H1 (cell line): ENCODE measurements around the gene FAN1. TPM values are rescaled to one million over a fixed set of nuclear protein-coding genes. Genes with fewer than 3 reads are reported as not detected.

Source experiments
- CTCF ChIA-PET: fragments of 300-600 bp; sonication (Branson Sonifier 250); formaldehyde crosslinking; loops from one replicate; lab custom pipeline; 2021; ENCODE audit not compliant: partially characterized antibody; lab: Charles Lee
- POLR2A ChIA-PET: fragments of 300-600 bp; sonication (Branson Sonifier 250); formaldehyde crosslinking; loops from one replicate; lab custom pipeline; 2021; ENCODE audit warnings: inconsistent platforms; ENCODE audit not compliant: partially characterized antibody; lab: Charles Lee
- DNase-seq, 2 experiments: peaks; one replicate each; pipeline versions ENCODE4 v3.0.0 to v3.0.0-alpha.2; 2010 to 2022; ENCODE audit warnings: low spot score in 2 of 2, low read depth in 1 of 2, mixed read lengths in 1 of 2
- FAIRE-seq: peaks from 2 replicates; lab custom pipeline; 2011; peaks lifted over from hg19 to GRCh38; lab: Jason Lieb, UNC
- H2AFZ ChIP-seq: 2 replicates; pipeline ENCODE4 v1.8.1; 2012; ENCODE audit warnings: low read length, inconsistent platforms
- H2AK5ac ChIP-seq: 2 replicates; pipeline ENCODE4 v1.6.1; 2013; ENCODE audit warnings: low read depth, low read length
- H2BK120ac ChIP-seq: replicated peaks from 2 replicates; pipeline ENCODE3; 2013; ENCODE audit warnings: low read depth, low read length, inconsistent platforms
- H2BK12ac ChIP-seq: 2 replicates; pipeline ENCODE4 v1.6.1; 2013; ENCODE audit warnings: low read depth, low read length
- H2BK15ac ChIP-seq: 2 replicates; pipeline ENCODE4 v1.6.1; 2013; ENCODE audit warnings: low read length
- H2BK20ac ChIP-seq: 2 replicates; pipeline ENCODE4 v1.6.1; 2013; ENCODE audit warnings: low read length
- H2BK5ac ChIP-seq: 2 replicates; pipeline ENCODE4 v1.6.1; 2013; ENCODE audit warnings: low read depth, low read length
- H3K14ac ChIP-seq: 2 replicates; pipeline ENCODE4 v1.6.1; 2013; ENCODE audit warnings: inconsistent platforms; ENCODE audit not compliant: insufficient read length
- H3K18ac ChIP-seq: 2 replicates; pipeline ENCODE4 v1.6.1; 2013; ENCODE audit warnings: low read length; ENCODE audit errors: extremely low read depth
- H3K23ac ChIP-seq: 2 replicates; pipeline ENCODE4 v1.6.1; 2013; ENCODE audit warnings: inconsistent platforms; ENCODE audit not compliant: insufficient read length
- H3K23me2 ChIP-seq: 2 replicates; pipeline ENCODE4 v1.6.1; 2013; ENCODE audit warnings: low read depth, low read length
- H3K27ac ChIP-seq: 2 replicates; pipeline ENCODE4 v1.6.1; 2011; ENCODE audit warnings: low read depth, low read length, inconsistent platforms
- H3K27me3 ChIP-seq, 4 experiments: replicated peaks in 1 of 4; 1 replicate in 1 of 4; 2 replicates in 3 of 4; pipeline versions ENCODE4 v1.6.1 to v1.8.1; 2011 to 2013; ENCODE audit warnings: low read length in 3 of 4, mild to moderate bottlenecking in 3 of 4, inconsistent platforms in 2 of 4, mixed read lengths in 2 of 4, moderate library complexity in 1 of 4; ENCODE audit not compliant: control insufficient read depth in 3 of 4, insufficient read depth in 3 of 4; ENCODE audit errors: extremely low read depth in 1 of 4
- H3K36me3 ChIP-seq, 4 experiments: 2 replicates each; pipeline versions ENCODE4 v1.6.1 to v1.8.1; 2011 to 2013; ENCODE audit warnings: mild to moderate bottlenecking in 4 of 4, low read length in 3 of 4, moderate library complexity in 2 of 4, control low read depth in 1 of 4, inconsistent platforms in 1 of 4; ENCODE audit not compliant: insufficient read depth in 4 of 4, control insufficient read depth in 2 of 4
- H3K4ac ChIP-seq: replicated peaks from 2 replicates; pipeline ENCODE3; 2013; ENCODE audit warnings: low read length, low read depth, mixed read lengths, inconsistent platforms; ENCODE audit not compliant: insufficient read length
- H3K4me1 ChIP-seq, 4 experiments: replicated peaks in 1 of 4; 1 replicate in 1 of 4; 2 replicates in 3 of 4; pipeline versions ENCODE4 v1.6.1 to v1.8.1; 2011 to 2013; ENCODE audit warnings: low read length in 3 of 4, inconsistent platforms in 2 of 4, mixed read lengths in 1 of 4; ENCODE audit not compliant: insufficient read depth in 4 of 4, control insufficient read depth in 3 of 4
- H3K4me2 ChIP-seq, 2 experiments: 2 replicates each; pipeline versions ENCODE4 v1.6.1 to v1.8.1; 2011 to 2013; ENCODE audit warnings: low read depth in 2 of 2, low read length in 2 of 2, control low read depth in 1 of 2, inconsistent platforms in 1 of 2, mild to moderate bottlenecking in 1 of 2; ENCODE audit not compliant: insufficient read depth in 1 of 2
- H3K4me3 ChIP-seq, 4 experiments: fragments of 200-600, 300-600 bp in 1 of 4; sonication (generic), shearing (Covaris generic), sonication (Bioruptor Twin) in 1 of 4; 2 replicates each; pipeline versions ENCODE4 v1.5.1 to v1.8.1; 2011 to 2016; ENCODE audit warnings: low read length in 4 of 4, low read depth in 3 of 4, control low read depth in 2 of 4, inconsistent platforms in 2 of 4, mild to moderate bottlenecking in 2 of 4, mixed read lengths in 1 of 4, moderate library complexity in 1 of 4; ENCODE audit not compliant: insufficient read depth in 2 of 4; ENCODE audit errors: extremely low read depth in 1 of 4
- H3K56ac ChIP-seq: replicated peaks from 2 replicates; pipeline ENCODE3; 2013; ENCODE audit warnings: low read depth, mild to moderate bottlenecking, mixed read lengths, low read length, inconsistent platforms; ENCODE audit not compliant: insufficient read length
- H3K79me1 ChIP-seq: 2 replicates; pipeline ENCODE4 v1.6.1; 2013; ENCODE audit warnings: low read depth, low read length, control low read depth
- H3K79me2 ChIP-seq, 2 experiments: 2 replicates each; pipeline versions ENCODE4 v1.6.1 to v1.8.1; 2012 to 2013; ENCODE audit warnings: low read length in 2 of 2, mild to moderate bottlenecking in 2 of 2, inconsistent platforms in 1 of 2; ENCODE audit not compliant: insufficient read depth in 2 of 2, control insufficient read depth in 1 of 2
- H3K9ac ChIP-seq, 4 experiments: replicated peaks in 1 of 4; 1 replicate in 1 of 4; 2 replicates in 3 of 4; pipeline versions ENCODE4 v1.6.1 to v1.8.1; 2011 to 2013; ENCODE audit warnings: low read depth in 3 of 4, low read length in 3 of 4, control low read depth in 2 of 4, mild to moderate bottlenecking in 2 of 4, moderate library complexity in 2 of 4, inconsistent platforms in 1 of 4; ENCODE audit errors: extremely low read depth in 1 of 4
- H3K9me3 ChIP-seq, 2 experiments: 2 replicates each; pipeline versions ENCODE4 v1.6.1 to v1.8.1; 2012 to 2013; ENCODE audit warnings: mild to moderate bottlenecking in 2 of 2, moderate library complexity in 2 of 2, control low read depth in 1 of 2, inconsistent platforms in 1 of 2, low read depth in 1 of 2, low read length in 1 of 2, mixed read lengths in 1 of 2; ENCODE audit not compliant: insufficient read depth in 2 of 2
- H4K20me1 ChIP-seq, 2 experiments: replicated peaks in 1 of 2; 2 replicates each; pipeline versions ENCODE3 to v1.8.1; 2011 to 2013; ENCODE audit warnings: inconsistent platforms in 2 of 2, low read length in 2 of 2, mild to moderate bottlenecking in 1 of 2; ENCODE audit not compliant: insufficient read depth in 2 of 2, control insufficient read depth in 1 of 2
- H4K5ac ChIP-seq: 2 replicates; pipeline ENCODE4 v1.6.1; 2013; ENCODE audit warnings: low read length, low read depth, mixed read lengths, inconsistent platforms; ENCODE audit not compliant: insufficient read length
- H4K8ac ChIP-seq: 2 replicates; pipeline ENCODE4 v1.8.0; 2013; ENCODE audit warnings: mild to moderate bottlenecking, moderate library complexity, low read length, inconsistent platforms; ENCODE audit not compliant: insufficient read depth; ENCODE audit errors: extremely low read depth
- H4K91ac ChIP-seq: replicated peaks from 2 replicates; pipeline ENCODE3; 2013; ENCODE audit warnings: low read length, mixed read lengths, inconsistent platforms; ENCODE audit not compliant: insufficient read length
- BCL11A ChIP-seq, 2 experiments: IDR thresholded peaks; one replicate each; pipeline ENCODE4 v1.6.1; 2011; ENCODE audit warnings: low read depth in 2 of 2, low read length in 2 of 2, mild to moderate bottlenecking in 2 of 2
- CEBPB ChIP-seq: IDR thresholded peaks from 2 replicates; pipeline ENCODE4 v1.6.1; 2012; ENCODE audit warnings: low read depth, low read length
- EGR1 ChIP-seq: IDR thresholded peaks from 2 replicates; pipeline ENCODE4 v1.6.1; 2011; ENCODE audit warnings: low read depth, low read length, borderline replicate concordance
- HDAC2 ChIP-seq, 2 experiments: fragments of 300-600 bp in 1 of 2; sonication (generic) in 1 of 2; IDR thresholded peaks; 2 replicates each; pipeline ENCODE4 v1.6.1; 2011 to 2012; ENCODE audit warnings: low read depth in 2 of 2, low read length in 2 of 2, mild to moderate bottlenecking in 2 of 2, moderate library complexity in 2 of 2, borderline replicate concordance in 1 of 2, inconsistent platforms in 1 of 2
- JUN ChIP-seq: IDR thresholded peaks from 2 replicates; pipeline ENCODE4 v1.6.1; 2011; ENCODE audit warnings: low read depth, mild to moderate bottlenecking, improper control_type of control experiment, low read length
- MAX ChIP-seq: IDR thresholded peaks from 2 replicates; pipeline ENCODE4 v1.6.1; 2012; ENCODE audit warnings: inconsistent platforms
- NANOG ChIP-seq: IDR thresholded peaks from 2 replicates; pipeline ENCODE4 v1.6.1; 2011; ENCODE audit warnings: low read length, low read depth, mild to moderate bottlenecking, inconsistent platforms; ENCODE audit not compliant: insufficient read depth, poor library complexity, severe bottlenecking
- USF2 ChIP-seq: IDR thresholded peaks from 2 replicates; pipeline ENCODE4 v1.6.1; 2011; ENCODE audit warnings: low read length, improper control_type of control experiment
- WGBS, 2 experiments: shearing (Covaris generic) in 1 of 2; methylation state at CpG; one replicate each; pipeline versions ENCODE4 v1.1.6 to v1.1.7; 2013 to 2015; ENCODE audit warnings: low lambda C conversion rate in 2 of 2, mixed read lengths in 2 of 2, inconsistent platforms in 1 of 2, low coverage in 1 of 2, missing lambda C conversion rate in 1 of 2; ENCODE audit not compliant: insufficient replicate concordance in 2 of 2, insufficient coverage in 1 of 2, insufficient read length in 1 of 2; ENCODE audit errors: extremely low coverage in 1 of 2, missing lambda C conversion rate in 1 of 2; 5-methylcytosine and 5-hydroxymethylcytosine counted together
- polyA plus RNA-seq, 7 experiments: library from polyadenylated mRNA; depleted of rRNA in 3 of 7; stranded (reverse) in 5 of 7; unstranded in 2 of 7; fragments of >200 nt in 5 of 7; fragments of 200-250 nt in 2 of 7; gene quantifications; 1 replicate in 5 of 7; 2 replicates in 1 of 7; 4 replicates in 1 of 7; pipeline versions ENCODE4 v1.2.1 to v1.2.3, GENCODE V29; 2011 to 2013; ENCODE audit warnings: missing spikeins in 2 of 7, mixed read lengths in 2 of 7
- total RNA-seq: library from RNA; stranded (reverse); fragmentation: NEBNext Ultra II Directional; extraction: Animal tissue kit (Norgen Biotek cat#: 25700); gene quantifications from 2 replicates; pipeline ENCODE4 v1.2.1, GENCODE V29; 2021

FAN1 gene
- total and polyA plus RNA-seq, 2 of the 8 experiments (the other 6 are each of a cell fraction or from before 2014, with no cell fraction given): 8.6 to 24.9 TPM

DNA sequence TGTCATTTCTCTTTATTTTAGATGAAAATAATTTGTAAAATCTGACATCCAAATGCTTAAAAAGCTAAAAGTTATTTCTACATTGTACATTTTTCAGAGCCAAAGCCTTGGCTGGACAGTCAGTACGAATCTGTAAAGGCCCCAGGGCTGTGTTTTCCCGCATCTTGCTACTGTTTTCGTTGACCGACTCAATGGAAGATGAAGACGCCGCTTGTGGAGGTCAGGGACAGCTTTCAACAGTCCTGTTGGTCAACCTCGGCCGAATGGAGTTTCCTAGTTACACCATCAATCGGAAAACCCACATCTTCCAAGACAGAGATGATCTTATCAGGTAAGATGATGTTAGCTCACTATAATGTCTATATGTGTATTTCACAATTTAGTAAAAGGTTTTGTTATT is 10.0 kb downstream of the FAN1 start:
- H3K4me2 ChIP-seq: no peak overlapping the region
- no peaks in the 10 kb centered on the region for H3K23me2 ChIP-seq
- H3K27ac ChIP-seq: no peak overlapping the region
- H2BK120ac ChIP-seq: no peak overlapping the region
- no peak overlapping the region for H4K8ac ChIP-seq
- no peak overlapping the region for H4K91ac ChIP-seq
- no peak overlapping the region for H4K5ac ChIP-seq
- no peak overlapping the region for H3K14ac ChIP-seq
- ChIA-PET POLR2A (interaction anchor here (2.4 kb wide), 1 partner anchor 10 kb away, joined by 7 read pairs; the partner anchor contains the start of gene FAN1), CTCF (interaction anchor here (1.7 kb wide), 1 partner anchor 215 kb away, joined by 3 read pairs; no protein-coding TSS in a partner anchor)
- H3K18ac ChIP-seq: no peak overlapping the region
- H2BK12ac ChIP-seq: no peak overlapping the region
- FAIRE-seq: no peak
- 94% methylated on average over 9 of the region's 9 CpGs; no CpG with 5 or more reads in 1 of the 2 experiments for WGBS, 2 experiments
- H4K20me1 ChIP-seq: peaks cover 0 to 3% of the 10 kb centered on the region in 2 experiments
- no peak overlapping the region for H2BK15ac ChIP-seq
- no peak overlapping the region for H3K4ac ChIP-seq
- no peaks in the 10 kb centered on the region; a peak in 1 of 7 replicates for H3K4me1 ChIP-seq
- peaks cover 4 to 79% (median 21%) of the 10 kb centered on the region in 4 experiments for H3K36me3 ChIP-seq
- no peak overlapping the region for H3K9ac ChIP-seq
- no peak overlapping the region for H3K4me3 ChIP-seq
- H3K79me1 ChIP-seq: peaks cover 4% of the 10 kb centered on the region; the same call in 1 of the 2 replicates
- H2AFZ ChIP-seq: no peak overlapping the region
- TF ChIP-seq JUN (no peak), HDAC2 (IDR thresholded peaks at IDR 0.05; ENCODE audit: borderline replicate concordance in 1 of 2, low read depth in 2 of 2, low read length in 2 of 2) (no peak), USF2 (no peak), EGR1 (no peak), BCL11A (IDR thresholded peaks at IDR 0.05; ENCODE audit: low read depth in 2 of 2, low read length in 2 of 2) (no peak), NANOG (no peak), MAX (no peak), CEBPB (no peak)
- H2BK5ac ChIP-seq: no peak overlapping the region
- no peak overlapping the region for H3K23ac ChIP-seq
- H3K9me3 ChIP-seq: no peaks in the 10 kb centered on the region
- no peak overlapping the region for H2AK5ac ChIP-seq
- DNase-seq: no peak
- H3K27me3 ChIP-seq: no peaks in the 10 kb centered on the region
- no peak overlapping the region for H3K56ac ChIP-seq
- no peaks in the 10 kb centered on the region; a peak in 1 of 4 replicates for H3K79me2 ChIP-seq
- H2BK20ac ChIP-seq: no peak overlapping the region
